Central memory CD8-positive, alpha-beta T cell (primary cell): ENCODE data around the gene MAGEC3.

Experiments
- ATAC-seq: fragments of 150-1000 bp; cut with Tn5 transposase; replicated peaks from 2 replicates; pipeline ENCODE4 v1.10.0; 2022; ENCODE audit warnings: mild to moderate bottlenecking, moderate FRiP score, moderate number of reproducible peaks; ENCODE audit not compliant: poor library complexity, severe bottlenecking; ENCODE audit errors: extremely low read depth
- DNase-seq, 2 donors: peaks; one replicate each; pipeline ENCODE4 v3.0.0; 2021; ENCODE audit warnings: low spot score in 2 of 2
- H3K27ac Mint-ChIP-seq: one replicate; pipeline ENCODE4 v1.8.0; 2022; ENCODE audit warnings: low read depth, mild to moderate bottlenecking, moderate library complexity, mixed read lengths
- H3K27me3 Mint-ChIP-seq: one replicate; pipeline ENCODE4 v1.8.0; 2022; ENCODE audit warnings: mixed read lengths
- H3K36me3 Mint-ChIP-seq: one replicate; pipeline ENCODE4 v1.8.0; 2022; ENCODE audit warnings: mild to moderate bottlenecking, moderate library complexity, mixed read lengths; ENCODE audit not compliant: insufficient read depth
- H3K4me1 Mint-ChIP-seq: one replicate; pipeline ENCODE4 v1.8.0; 2022; ENCODE audit warnings: mixed read lengths
- H3K4me3 Mint-ChIP-seq: one replicate; pipeline ENCODE4 v1.8.0; 2022; ENCODE audit warnings: mild to moderate bottlenecking, moderate library complexity, mixed read lengths
- H3K9me3 Mint-ChIP-seq: one replicate; pipeline ENCODE4 v1.8.0; 2022; ENCODE audit warnings: mixed read lengths

Gene MAGEC3

GRCh38 chrX:141903400-141904155 lies 65.5 kb downstream of the MAGEC3 start, which contains the start of gene MAGEC1:
TSS of gene MAGEC1 (plus strand) at chrX:141903894. CDS start at chrX:141905073, 1,179 bp downstream.
- H3K4me3 Mint-ChIP-seq: no peak within 1 kb of the TSS
- H3K27ac Mint-ChIP-seq: no peak within 1 kb of the TSS

GRCh38 chrX:141904262-141904661 lies 66.1 kb downstream of the MAGEC3 start:
- no peaks in the 10 kb centered on the region for H3K27me3 Mint-ChIP-seq
- no peaks in the 10 kb centered on the region for H3K36me3 Mint-ChIP-seq
- H3K9me3 Mint-ChIP-seq: peaks cover 17% of the 10 kb centered on the region
- ATAC-seq: no peak
- H3K4me3 Mint-ChIP-seq: no peak overlapping the region
- no peaks in the 10 kb centered on the region for H3K4me1 Mint-ChIP-seq
- no peak for DNase-seq
- no peak overlapping the region for H3K27ac Mint-ChIP-seq

More at GRCh38 chrX:141903400-141904155, 65.5 kb downstream of the MAGEC3 start, which contains the start of gene MAGEC1:
- DNase-seq: no peak
- Mint-ChIP-seq H3K4me1 (no peaks in the 10 kb centered on the region), H3K27me3 (no peaks in the 10 kb centered on the region), H3K36me3 (no peaks in the 10 kb centered on the region), H3K9me3 (peaks cover 17% of the 10 kb centered on the region)
- no peak for ATAC-seq

- no peak for ATAC-seq
- Mint-ChIP-seq H3K27ac (no peak overlapping the region), H3K27me3 (no peaks in the 10 kb centered on the region), H3K36me3 (no peaks in the 10 kb centered on the region), H3K9me3 (peaks cover 4% of the 10 kb centered on the region), H3K4me1 (no peaks in the 10 kb centered on the region), H3K4me3 (no peak overlapping the region)
- no peak for DNase-seq
Measured at GRCh38 chrX:141917801-141918200, 79.7 kb downstream of the MAGEC3 start.

- Mint-ChIP-seq H3K4me3 (no peak overlapping the region), H3K9me3 (peaks cover 15% of the 10 kb centered on the region), H3K27me3 (no peaks in the 10 kb centered on the region), H3K36me3 (no peaks in the 10 kb centered on the region), H3K27ac (no peak overlapping the region), H3K4me1 (no peaks in the 10 kb centered on the region)
- no peak for DNase-seq
- ATAC-seq: no peak
Measured at GRCh38 chrX:141924293-141924692, 86.2 kb downstream of the MAGEC3 start.

- Mint-ChIP-seq H3K4me1 (no peaks in the 10 kb centered on the region), H3K9me3 (peaks cover 7% of the 10 kb centered on the region)
- ATAC-seq: no peak
Measured at GRCh38 chrX:141928432-141928831, 90.3 kb downstream of the MAGEC3 start.

GRCh38 chrX:141934059-141934641 lies 96.0 kb downstream of the MAGEC3 start:
- Mint-ChIP-seq H3K4me3 (no peak overlapping the region), H3K27me3 (no peaks in the 10 kb centered on the region), H3K4me1 (no peaks in the 10 kb centered on the region), H3K36me3 (no peaks in the 10 kb centered on the region), H3K27ac (no peak overlapping the region), H3K9me3 (no peaks in the 10 kb centered on the region)
- ATAC-seq (no peak), DNase-seq (no peak)

More at GRCh38 chrX:141928432-141928831, 90.3 kb downstream of the MAGEC3 start:
- Mint-ChIP-seq H3K27ac (no peak overlapping the region), H3K36me3 (no peaks in the 10 kb centered on the region), H3K27me3 (no peaks in the 10 kb centered on the region), H3K4me3 (no peak overlapping the region)
- DNase-seq: no peak

GRCh38 chrX:141935645-141936044 lies 97.5 kb downstream of the MAGEC3 start:
- Mint-ChIP-seq H3K4me1 (no peaks in the 10 kb centered on the region), H3K27ac (no peak overlapping the region), H3K27me3 (no peaks in the 10 kb centered on the region), H3K4me3 (no peak overlapping the region), H3K9me3 (no peaks in the 10 kb centered on the region), H3K36me3 (no peaks in the 10 kb centered on the region)
- no peak for DNase-seq
- ATAC-seq: no peak

- no peak for DNase-seq
- no peaks in the 10 kb centered on the region for H3K27me3 Mint-ChIP-seq
Measured at GRCh38 chrX:141936080-141936479, 98.0 kb downstream of the MAGEC3 start.

GRCh38 chrX:141941234-141941633 lies 103.1 kb downstream of the MAGEC3 start:
- no peaks in the 10 kb centered on the region for H3K9me3 Mint-ChIP-seq
- ATAC-seq (no peak), DNase-seq (no peak)
- H3K4me1 Mint-ChIP-seq: no peaks in the 10 kb centered on the region
- no peaks in the 10 kb centered on the region for H3K27me3 Mint-ChIP-seq
- no peak overlapping the region for H3K4me3 Mint-ChIP-seq
- H3K27ac Mint-ChIP-seq: no peak overlapping the region
- H3K36me3 Mint-ChIP-seq: no peaks in the 10 kb centered on the region

More at GRCh38 chrX:141936080-141936479, 98.0 kb downstream of the MAGEC3 start:
- Mint-ChIP-seq H3K36me3 (no peaks in the 10 kb centered on the region), H3K9me3 (no peaks in the 10 kb centered on the region), H3K27ac (no peak overlapping the region), H3K4me3 (no peak overlapping the region), H3K4me1 (no peaks in the 10 kb centered on the region)
- no peak for ATAC-seq

GRCh38 chrX:141945426-141945825 lies 107.3 kb downstream of the MAGEC3 start:
- no peaks in the 10 kb centered on the region for H3K4me1 Mint-ChIP-seq
- H3K9me3 Mint-ChIP-seq: no peaks in the 10 kb centered on the region
- no peak for ATAC-seq
- H3K27ac Mint-ChIP-seq: no peak overlapping the region
- DNase-seq: no peak
- H3K36me3 Mint-ChIP-seq: no peaks in the 10 kb centered on the region
- H3K4me3 Mint-ChIP-seq: no peak overlapping the region
- H3K27me3 Mint-ChIP-seq: no peaks in the 10 kb centered on the region

- Mint-ChIP-seq H3K4me3 (no peak overlapping the region), H3K9me3 (peaks cover 4% of the 10 kb centered on the region), H3K4me1 (no peaks in the 10 kb centered on the region), H3K27me3 (no peaks in the 10 kb centered on the region), H3K36me3 (no peaks in the 10 kb centered on the region), H3K27ac (no peak overlapping the region)
- ATAC-seq (no peak), DNase-seq (no peak)
Measured at GRCh38 chrX:141947350-141947749, 109.2 kb downstream of the MAGEC3 start.
